Subcutaneous adipose tissue (tissue), 4 donors: Measurements from ENCODE around the gene MYB. TPM values are rescaled to one million over a fixed set of nuclear protein-coding genes. Genes with fewer than 3 reads are reported as not detected.

Experiments
- small RNA-seq: library from RNA; depleted of rRNA; stranded (forward); fragments of <200 nt; gene quantifications from one replicate; pipeline ENCODE3, GENCODE V24; 2016
- total RNA-seq, 4 donors: library from RNA; depleted of rRNA; stranded (reverse); fragments of >200 nt; gene quantifications; one replicate each; pipeline ENCODE4 v1.1.0, GENCODE V29; 2016
- TF ChIP-seq, protein P1 (sequence below): fragments of 450-650 bp; IDR thresholded peaks from one replicate; pipeline ENCODE4 v1.5.1; 2016; ENCODE audit warnings: low read depth, mild to moderate bottlenecking, control low read depth, antibody characterized with exemption, moderate library complexity

MYB gene
- total RNA-seq, 4 donors from 2014 or later: 0.33 to 2.2 (median 0.68) TPM; not detected in 1

DNA sequence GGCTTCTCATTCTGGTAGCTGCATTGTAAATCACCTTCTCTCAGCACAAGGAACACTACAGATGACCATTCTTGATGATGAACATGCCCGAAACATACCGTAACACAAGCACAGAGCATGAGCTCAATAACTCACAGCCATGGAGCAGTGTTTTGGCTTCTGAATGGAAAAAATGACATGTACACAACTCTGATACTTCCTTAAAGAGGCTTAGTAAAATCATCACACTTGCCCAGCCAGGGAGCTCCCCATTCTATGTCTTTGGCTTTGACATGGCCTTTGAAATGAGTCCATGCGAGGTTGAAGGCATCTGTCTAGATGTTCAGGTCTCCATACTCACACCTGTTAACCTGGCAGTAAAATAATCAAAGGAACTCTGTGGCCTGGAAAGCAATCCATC lies 87.6 kb downstream of the MYB start:
- TF ChIP-seq, protein P1, sequence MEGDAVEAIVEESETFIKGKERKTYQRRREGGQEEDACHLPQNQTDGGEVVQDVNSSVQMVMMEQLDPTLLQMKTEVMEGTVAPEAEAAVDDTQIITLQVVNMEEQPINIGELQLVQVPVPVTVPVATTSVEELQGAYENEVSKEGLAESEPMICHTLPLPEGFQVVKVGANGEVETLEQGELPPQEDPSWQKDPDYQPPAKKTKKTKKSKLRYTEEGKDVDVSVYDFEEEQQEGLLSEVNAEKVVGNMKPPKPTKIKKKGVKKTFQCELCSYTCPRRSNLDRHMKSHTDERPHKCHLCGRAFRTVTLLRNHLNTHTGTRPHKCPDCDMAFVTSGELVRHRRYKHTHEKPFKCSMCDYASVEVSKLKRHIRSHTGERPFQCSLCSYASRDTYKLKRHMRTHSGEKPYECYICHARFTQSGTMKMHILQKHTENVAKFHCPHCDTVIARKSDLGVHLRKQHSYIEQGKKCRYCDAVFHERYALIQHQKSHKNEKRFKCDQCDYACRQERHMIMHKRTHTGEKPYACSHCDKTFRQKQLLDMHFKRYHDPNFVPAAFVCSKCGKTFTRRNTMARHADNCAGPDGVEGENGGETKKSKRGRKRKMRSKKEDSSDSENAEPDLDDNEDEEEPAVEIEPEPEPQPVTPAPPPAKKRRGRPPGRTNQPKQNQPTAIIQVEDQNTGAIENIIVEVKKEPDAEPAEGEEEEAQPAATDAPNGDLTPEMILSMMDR: no peak

Small RNA genes lying within 50 kb of the gene (small RNA-seq; reads per million reads assigned to genes)
- not detected for gene MIR548A2

Other genes with a start within 250 kb of the MYB start
- 1 to 10 TPM in 2 of 4 donors, not detected in 2; 1.5 to 4.7 TPM for gene ALDH8A1, start 231.2 kb upstream of the MYB start, total RNA-seq
- 10 to 100 TPM; 35.4 to 50.2 (median 45.5) TPM for gene HBS1L, start 126.5 kb upstream of the MYB start, total RNA-seq